ENCODE measurements around the gene SOX18. TPM values are rescaled to one million over a fixed set of nuclear protein-coding genes. Genes with fewer than 3 reads are reported as not detected.
A peak's percentile ranks its signal among the peaks of the same experiment; 100 is the strongest.

SOX18 gene
- total and polyA plus RNA-seq, 2 of the 13 experiments (the other 11 are each of a cell fraction or from before 2014, with no cell fraction given), result 1.6 to 1.9 TPM

DNA sequence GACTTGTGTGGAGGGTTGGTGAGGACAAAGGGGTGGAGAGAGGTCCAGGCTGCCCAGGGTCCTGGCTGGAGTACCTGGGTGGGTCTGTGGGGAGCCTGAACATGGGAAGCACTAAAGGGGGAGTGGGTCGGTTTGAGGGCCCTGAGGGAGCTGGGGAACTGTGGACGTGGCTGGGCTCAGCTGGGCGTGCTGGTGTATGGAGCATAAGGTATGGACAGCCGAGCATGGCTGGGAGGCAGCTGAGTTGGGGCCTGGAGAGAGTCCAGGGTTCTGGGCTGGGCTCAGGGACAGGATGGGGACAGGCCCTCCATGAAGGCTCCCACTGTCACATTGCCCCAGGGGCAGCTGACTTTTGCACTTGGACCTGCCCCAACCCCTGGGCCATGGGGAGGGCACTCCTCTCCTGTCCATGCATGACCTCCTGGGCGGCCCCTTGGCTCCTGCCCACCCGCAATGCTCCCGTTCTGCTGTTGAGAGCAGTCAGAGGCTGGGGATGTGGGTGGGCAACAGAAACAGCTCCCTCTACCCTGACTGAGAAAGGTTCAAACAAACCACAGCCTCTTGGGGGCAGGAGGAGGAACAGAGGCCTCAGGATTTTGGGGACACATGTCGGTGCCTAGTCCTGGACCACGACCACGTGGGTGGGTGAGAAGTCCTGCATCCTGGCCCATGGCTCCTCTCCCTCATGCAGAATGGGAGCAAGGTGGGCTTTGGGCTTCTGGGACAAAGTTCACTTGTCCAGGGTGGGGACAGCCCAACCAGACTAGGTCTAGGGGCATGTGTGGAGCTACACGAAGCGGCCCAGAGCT is 9.0 kb downstream of the SOX18 start (continued):
- TF ChIP-seq RBAK (CRISPR knock-in tag; IDR thresholded peaks at IDR 0.05), result no peak
- TF ChIP-seq, protein P1, sequence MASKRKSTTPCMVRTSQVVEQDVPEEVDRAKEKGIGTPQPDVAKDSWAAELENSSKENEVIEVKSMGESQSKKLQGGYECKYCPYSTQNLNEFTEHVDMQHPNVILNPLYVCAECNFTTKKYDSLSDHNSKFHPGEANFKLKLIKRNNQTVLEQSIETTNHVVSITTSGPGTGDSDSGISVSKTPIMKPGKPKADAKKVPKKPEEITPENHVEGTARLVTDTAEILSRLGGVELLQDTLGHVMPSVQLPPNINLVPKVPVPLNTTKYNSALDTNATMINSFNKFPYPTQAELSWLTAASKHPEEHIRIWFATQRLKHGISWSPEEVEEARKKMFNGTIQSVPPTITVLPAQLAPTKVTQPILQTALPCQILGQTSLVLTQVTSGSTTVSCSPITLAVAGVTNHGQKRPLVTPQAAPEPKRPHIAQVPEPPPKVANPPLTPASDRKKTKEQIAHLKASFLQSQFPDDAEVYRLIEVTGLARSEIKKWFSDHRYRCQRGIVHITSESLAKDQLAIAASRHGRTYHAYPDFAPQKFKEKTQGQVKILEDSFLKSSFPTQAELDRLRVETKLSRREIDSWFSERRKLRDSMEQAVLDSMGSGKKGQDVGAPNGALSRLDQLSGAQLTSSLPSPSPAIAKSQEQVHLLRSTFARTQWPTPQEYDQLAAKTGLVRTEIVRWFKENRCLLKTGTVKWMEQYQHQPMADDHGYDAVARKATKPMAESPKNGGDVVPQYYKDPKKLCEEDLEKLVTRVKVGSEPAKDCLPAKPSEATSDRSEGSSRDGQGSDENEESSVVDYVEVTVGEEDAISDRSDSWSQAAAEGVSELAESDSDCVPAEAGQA (IDR thresholded peaks at IDR 0.05; ENCODE audit: low read depth), result no peak
- TF ChIP-seq, protein P1 (CRISPR knock-in tag; IDR thresholded peaks at IDR 0.05; ENCODE audit: borderline replicate concordance), result no peak
- TF ChIP-seq YEATS2 (CRISPR knock-in tag; IDR thresholded peaks at IDR 0.05; ENCODE audit: borderline replicate concordance), result no peak
- TF ChIP-seq, protein P2, sequence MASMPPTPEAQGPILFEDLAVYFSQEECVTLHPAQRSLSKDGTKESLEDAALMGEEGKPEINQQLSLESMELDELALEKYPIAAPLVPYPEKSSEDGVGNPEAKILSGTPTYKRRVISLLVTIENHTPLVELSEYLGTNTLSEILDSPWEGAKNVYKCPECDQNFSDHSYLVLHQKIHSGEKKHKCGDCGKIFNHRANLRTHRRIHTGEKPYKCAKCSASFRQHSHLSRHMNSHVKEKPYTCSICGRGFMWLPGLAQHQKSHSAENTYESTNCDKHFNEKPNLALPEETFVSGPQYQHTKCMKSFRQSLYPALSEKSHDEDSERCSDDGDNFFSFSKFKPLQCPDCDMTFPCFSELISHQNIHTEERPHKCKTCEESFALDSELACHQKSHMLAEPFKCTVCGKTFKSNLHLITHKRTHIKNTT (CRISPR knock-in tag; IDR thresholded peaks at IDR 0.05), result no peak
- TF ChIP-seq ZBTB20 (CRISPR knock-in tag; IDR thresholded peaks at IDR 0.05; ENCODE audit: borderline replicate concordance, low read depth), result no peak; the same call in 1 of the 2 replicates
- peak; percentile 23; the same call in 1 of the 2 replicates for TF ChIP-seq ZMYM2 (CRISPR knock-in tag; IDR thresholded peaks at IDR 0.05)
- TF ChIP-seq, protein P3, sequence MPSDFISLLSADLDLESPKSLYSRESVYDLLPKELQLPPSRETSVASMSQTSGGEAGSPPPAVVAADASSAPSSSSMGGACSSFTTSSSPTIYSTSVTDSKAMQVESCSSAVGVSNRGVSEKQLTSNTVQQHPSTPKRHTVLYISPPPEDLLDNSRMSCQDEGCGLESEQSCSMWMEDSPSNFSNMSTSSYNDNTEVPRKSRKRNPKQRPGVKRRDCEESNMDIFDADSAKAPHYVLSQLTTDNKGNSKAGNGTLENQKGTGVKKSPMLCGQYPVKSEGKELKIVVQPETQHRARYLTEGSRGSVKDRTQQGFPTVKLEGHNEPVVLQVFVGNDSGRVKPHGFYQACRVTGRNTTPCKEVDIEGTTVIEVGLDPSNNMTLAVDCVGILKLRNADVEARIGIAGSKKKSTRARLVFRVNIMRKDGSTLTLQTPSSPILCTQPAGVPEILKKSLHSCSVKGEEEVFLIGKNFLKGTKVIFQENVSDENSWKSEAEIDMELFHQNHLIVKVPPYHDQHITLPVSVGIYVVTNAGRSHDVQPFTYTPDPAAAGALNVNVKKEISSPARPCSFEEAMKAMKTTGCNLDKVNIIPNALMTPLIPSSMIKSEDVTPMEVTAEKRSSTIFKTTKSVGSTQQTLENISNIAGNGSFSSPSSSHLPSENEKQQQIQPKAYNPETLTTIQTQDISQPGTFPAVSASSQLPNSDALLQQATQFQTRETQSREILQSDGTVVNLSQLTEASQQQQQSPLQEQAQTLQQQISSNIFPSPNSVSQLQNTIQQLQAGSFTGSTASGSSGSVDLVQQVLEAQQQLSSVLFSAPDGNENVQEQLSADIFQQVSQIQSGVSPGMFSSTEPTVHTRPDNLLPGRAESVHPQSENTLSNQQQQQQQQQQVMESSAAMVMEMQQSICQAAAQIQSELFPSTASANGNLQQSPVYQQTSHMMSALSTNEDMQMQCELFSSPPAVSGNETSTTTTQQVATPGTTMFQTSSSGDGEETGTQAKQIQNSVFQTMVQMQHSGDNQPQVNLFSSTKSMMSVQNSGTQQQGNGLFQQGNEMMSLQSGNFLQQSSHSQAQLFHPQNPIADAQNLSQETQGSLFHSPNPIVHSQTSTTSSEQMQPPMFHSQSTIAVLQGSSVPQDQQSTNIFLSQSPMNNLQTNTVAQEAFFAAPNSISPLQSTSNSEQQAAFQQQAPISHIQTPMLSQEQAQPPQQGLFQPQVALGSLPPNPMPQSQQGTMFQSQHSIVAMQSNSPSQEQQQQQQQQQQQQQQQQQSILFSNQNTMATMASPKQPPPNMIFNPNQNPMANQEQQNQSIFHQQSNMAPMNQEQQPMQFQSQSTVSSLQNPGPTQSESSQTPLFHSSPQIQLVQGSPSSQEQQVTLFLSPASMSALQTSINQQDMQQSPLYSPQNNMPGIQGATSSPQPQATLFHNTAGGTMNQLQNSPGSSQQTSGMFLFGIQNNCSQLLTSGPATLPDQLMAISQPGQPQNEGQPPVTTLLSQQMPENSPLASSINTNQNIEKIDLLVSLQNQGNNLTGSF (CRISPR knock-in tag; IDR thresholded peaks at IDR 0.05), result no peak
- TF ChIP-seq ZNF790 (CRISPR knock-in tag; IDR thresholded peaks at IDR 0.05; ENCODE audit: borderline replicate concordance), result no peak
- TF ChIP-seq ZNF326 (CRISPR knock-in tag; IDR thresholded peaks at IDR 0.05; ENCODE audit: borderline replicate concordance), result peak; percentile 66
- TF ChIP-seq PHF20 (CRISPR knock-in tag; IDR thresholded peaks at IDR 0.05), result peak; percentile 40
- peak; percentile 82; the same call in 1 of the 2 replicates for TF ChIP-seq MTF2 (CRISPR knock-in tag; IDR thresholded peaks at IDR 0.05; ENCODE audit: borderline replicate concordance)
- TF ChIP-seq ISX (CRISPR knock-in tag; conservative IDR thresholded peaks at IDR 0.05), result no peak
- peak; percentile 45; the same call in 1 of the 2 replicates for TF ChIP-seq ZSCAN25 (CRISPR knock-in tag; IDR thresholded peaks at IDR 0.05)
- TF ChIP-seq PHF8 (CRISPR knock-in tag; IDR thresholded peaks at IDR 0.05), result no peak; the same call in 1 of the 2 replicates
- TF ChIP-seq MEIS1 (CRISPR knock-in tag; IDR thresholded peaks at IDR 0.05; ENCODE audit: borderline replicate concordance), result no peak
- TF ChIP-seq KDM3A (CRISPR knock-in tag; IDR thresholded peaks at IDR 0.05; ENCODE audit: low read depth), result no peak; the same call in 1 of the 2 replicates

All from HepG2 (cell line).